ENCODE results near the gene PCED1A.

PCED1A gene

GRCh38 chr20:2840138-2840966 lies at the start of gene PCED1A, which contains the start of gene VPS16:
Gene PCED1A, minus strand, starts transcription at chr20:2840655. Its CDS starts 743 bp downstream, at chr20:2839912.
Gene VPS16, plus strand, starts transcription at chr20:2840745. Its CDS starts 30 bp downstream, at chr20:2840775.
- DNase-seq (ENCODE audit: low read depth): peak; percentile 89
- H3K4me3 ChIP-seq (replicated peaks; ENCODE audit: low read depth, low read length): peak within 1 kb of the TSS; percentile 87
- TF ChIP-seq, protein P1, sequence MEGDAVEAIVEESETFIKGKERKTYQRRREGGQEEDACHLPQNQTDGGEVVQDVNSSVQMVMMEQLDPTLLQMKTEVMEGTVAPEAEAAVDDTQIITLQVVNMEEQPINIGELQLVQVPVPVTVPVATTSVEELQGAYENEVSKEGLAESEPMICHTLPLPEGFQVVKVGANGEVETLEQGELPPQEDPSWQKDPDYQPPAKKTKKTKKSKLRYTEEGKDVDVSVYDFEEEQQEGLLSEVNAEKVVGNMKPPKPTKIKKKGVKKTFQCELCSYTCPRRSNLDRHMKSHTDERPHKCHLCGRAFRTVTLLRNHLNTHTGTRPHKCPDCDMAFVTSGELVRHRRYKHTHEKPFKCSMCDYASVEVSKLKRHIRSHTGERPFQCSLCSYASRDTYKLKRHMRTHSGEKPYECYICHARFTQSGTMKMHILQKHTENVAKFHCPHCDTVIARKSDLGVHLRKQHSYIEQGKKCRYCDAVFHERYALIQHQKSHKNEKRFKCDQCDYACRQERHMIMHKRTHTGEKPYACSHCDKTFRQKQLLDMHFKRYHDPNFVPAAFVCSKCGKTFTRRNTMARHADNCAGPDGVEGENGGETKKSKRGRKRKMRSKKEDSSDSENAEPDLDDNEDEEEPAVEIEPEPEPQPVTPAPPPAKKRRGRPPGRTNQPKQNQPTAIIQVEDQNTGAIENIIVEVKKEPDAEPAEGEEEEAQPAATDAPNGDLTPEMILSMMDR (IDR thresholded peaks at IDR 0.05; ENCODE audit: low read length, missing control alignments): no peak

DNA sequence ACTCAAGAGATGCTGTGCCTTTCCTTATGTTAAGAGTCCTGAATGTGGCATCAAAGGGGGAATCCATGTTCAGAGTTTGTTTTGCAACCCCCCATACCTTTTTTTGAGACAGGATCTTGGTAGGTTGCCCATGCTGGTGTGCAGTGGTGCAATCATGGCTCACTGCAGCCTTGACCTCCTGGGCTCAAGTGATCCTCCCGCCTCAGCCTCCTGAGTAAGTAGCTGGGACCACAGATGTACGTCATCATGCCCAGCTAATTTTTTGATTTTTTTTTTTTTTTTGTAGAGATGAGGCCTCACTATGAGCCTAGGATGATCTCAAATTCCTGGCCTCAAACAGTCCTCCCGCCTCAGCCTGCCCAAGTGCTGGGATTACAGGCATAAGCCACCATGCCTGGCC lies 49.3 kb upstream of the PCED1A start:
- no peak for DNase-seq (ENCODE audit: low read depth)
- TF ChIP-seq, protein P1 (IDR thresholded peaks at IDR 0.05; ENCODE audit: low read length, missing control alignments): no peak
- H3K4me3 ChIP-seq (replicated peaks; ENCODE audit: low read depth, low read length): no peak overlapping the region

GRCh38 chr20:2889209-2889608 lies 48.8 kb upstream of the PCED1A start:
- no peak overlapping the region for H3K4me3 ChIP-seq (replicated peaks; ENCODE audit: low read depth, low read length)
- no peak for DNase-seq (ENCODE audit: low read depth)
- TF ChIP-seq, protein P1 (IDR thresholded peaks at IDR 0.05; ENCODE audit: low read length, missing control alignments): no peak

GRCh38 chr20:2888224-2888955 lies 47.9 kb upstream of the PCED1A start:
- no peak for DNase-seq (ENCODE audit: low read depth)
- TF ChIP-seq, protein P1 (IDR thresholded peaks at IDR 0.05; ENCODE audit: low read length, missing control alignments): no peak
- H3K4me3 ChIP-seq (replicated peaks; ENCODE audit: low read depth, low read length): no peak overlapping the region

- H3K4me3 ChIP-seq (replicated peaks; ENCODE audit: low read depth, low read length): no peak overlapping the region
- no peak for DNase-seq (ENCODE audit: low read depth)
- TF ChIP-seq, protein P1 (IDR thresholded peaks at IDR 0.05; ENCODE audit: low read length, missing control alignments): no peak
These were observed 47.3 kb upstream of the PCED1A start for GRCh38 chr20:2887715-2888114.

DNA sequence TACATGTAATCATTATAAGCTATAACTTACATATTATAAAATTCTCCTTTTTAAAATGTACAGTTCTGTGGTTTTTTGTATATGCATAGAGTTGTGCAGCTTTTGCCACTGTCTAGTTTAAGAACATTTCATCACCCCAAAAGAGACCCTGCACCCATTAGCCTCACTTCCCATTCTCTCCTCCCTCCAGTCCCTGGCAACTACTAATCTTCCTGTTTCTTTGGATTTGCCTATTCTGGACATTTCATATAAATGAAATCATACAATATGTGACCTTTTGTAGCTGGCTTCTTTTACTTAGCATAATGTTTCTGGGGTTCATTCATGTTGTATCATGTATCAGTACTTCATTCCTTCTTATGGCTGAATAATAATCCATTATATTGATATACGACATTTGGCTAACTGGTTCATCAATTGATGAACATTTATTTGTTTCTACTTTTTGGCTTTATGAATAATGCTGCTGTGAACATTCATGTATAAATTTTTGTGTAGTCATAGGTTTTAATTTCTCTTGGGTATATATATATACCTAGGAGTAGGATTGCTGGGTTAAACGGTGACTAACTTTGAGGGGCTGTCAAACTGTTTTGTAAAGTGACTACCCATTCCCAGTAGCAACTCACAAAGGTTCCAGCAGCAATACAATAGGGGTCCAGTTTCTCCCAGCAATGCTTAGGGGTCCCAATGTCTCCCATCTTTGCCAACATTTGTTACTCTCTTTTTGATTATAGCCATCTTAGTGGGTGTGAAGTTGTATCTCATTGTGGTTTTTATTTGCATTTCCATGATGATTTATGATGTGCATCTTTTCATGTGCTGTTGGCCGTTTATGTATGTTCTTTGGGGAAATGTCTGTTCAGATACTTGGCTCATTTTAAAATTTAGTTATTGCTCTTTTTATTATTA lies 43.5 kb upstream of the PCED1A start:
- TF ChIP-seq, protein P1 (IDR thresholded peaks at IDR 0.05; ENCODE audit: low read length, missing control alignments): no peak
- no peak overlapping the region for H3K4me3 ChIP-seq (replicated peaks; ENCODE audit: low read depth, low read length)
- no peak for DNase-seq (ENCODE audit: low read depth)

Measured in fibroblast of pulmonary artery (primary cell).